GM18858 (cell line): ENCODE measurements around the gene ANTXRL.
"Not testable (repeated sequence)": the region's sequence is repeated elsewhere in the genome, so short reads cannot be mapped to it uniquely, and the experiment has no call there.

Source experiments
- ATAC-seq: cut with Tn5 transposase; IDR thresholded peaks from one replicate; pipeline ENCODE4 v1.9.1; 2021; ENCODE audit not compliant: unreplicated experiment

Gene ANTXRL

DNA sequence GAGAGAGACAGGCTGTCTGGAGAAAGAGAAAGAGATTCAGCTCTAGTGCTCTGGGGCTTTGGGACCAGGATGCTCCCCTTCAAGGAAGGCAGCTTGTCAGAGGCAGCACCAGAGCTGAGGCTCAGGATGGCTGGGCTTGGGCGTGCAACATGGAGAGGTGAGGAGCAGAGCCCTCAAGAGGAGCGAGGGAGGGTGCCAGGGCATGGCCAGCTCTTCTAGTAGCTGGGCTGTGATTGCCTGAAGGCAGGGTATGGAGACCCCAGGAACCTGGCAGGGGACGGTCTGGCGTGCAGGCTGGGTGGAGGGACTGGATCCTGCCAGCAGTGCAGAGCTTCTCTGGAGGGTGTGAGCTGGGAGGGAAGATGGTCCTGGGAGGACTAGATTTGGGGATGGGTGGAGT lies 40.2 kb downstream of the ANTXRL start:
- no peak for ATAC-seq

DNA sequence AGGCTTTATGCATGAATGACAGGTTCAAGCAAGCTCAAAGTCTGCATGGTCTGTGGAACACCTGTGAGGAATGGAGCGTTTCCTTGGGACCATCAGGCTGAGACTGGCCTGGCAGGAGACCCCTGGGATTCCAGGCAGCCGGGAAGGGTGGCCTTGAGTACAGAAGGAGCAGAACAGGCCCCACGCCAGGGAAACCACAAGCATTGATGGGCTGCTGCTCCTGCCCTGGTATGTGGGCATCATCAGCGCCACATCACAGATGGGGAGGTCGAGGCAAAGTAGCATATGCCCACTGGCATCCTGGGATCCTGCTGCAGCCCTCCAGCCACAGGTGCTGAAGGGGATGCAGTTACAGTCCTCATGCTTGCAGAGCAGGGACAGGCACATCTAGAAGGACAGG lies 40.9 kb downstream of the ANTXRL start:
- ATAC-seq: no peak

- no peak for ATAC-seq
Measured at GRCh38 chr10:46328853-46329689, 42.3 kb downstream of the ANTXRL start.

GRCh38 chr10:46329690-46330016 lies 42.9 kb downstream of the ANTXRL start:
- no peak for ATAC-seq

GRCh38 chr10:46330894-46331293 lies 44.1 kb downstream of the ANTXRL start:
- ATAC-seq: no peak

GRCh38 chr10:46365484-46365883 lies 78.7 kb downstream of the ANTXRL start:
- ATAC-seq: not testable (repeated sequence)

GRCh38 chr10:46367209-46367608 lies 80.4 kb downstream of the ANTXRL start:
- ATAC-seq: not testable (repeated sequence)

- not testable (repeated sequence) for ATAC-seq
Measured at GRCh38 chr10:46367666-46368240, 81.0 kb downstream of the ANTXRL start.

DNA sequence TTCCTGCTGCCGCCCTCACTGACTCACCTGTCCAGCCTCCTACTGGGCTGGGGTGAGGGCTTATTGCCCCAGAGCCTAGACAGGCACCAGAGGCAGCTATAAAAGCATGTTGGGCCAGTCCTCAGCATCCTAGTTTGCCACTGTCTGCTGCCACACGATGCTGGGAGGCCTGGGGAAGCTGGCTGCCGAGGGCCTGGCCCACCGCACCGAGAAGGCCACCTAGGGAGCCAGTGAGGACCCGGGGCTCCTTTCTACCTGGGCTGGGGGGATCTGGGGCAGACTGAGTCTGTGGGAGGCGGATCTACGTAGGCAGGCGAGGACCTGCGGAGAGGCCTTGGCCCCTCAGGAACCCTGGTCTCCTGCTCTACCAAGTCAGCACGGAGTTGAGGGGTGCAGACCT lies 82.2 kb downstream of the ANTXRL start:
- not testable (repeated sequence) for ATAC-seq

- ATAC-seq: not testable (repeated sequence)
Measured at GRCh38 chr10:46374410-46374809, 87.6 kb downstream of the ANTXRL start.

DNA sequence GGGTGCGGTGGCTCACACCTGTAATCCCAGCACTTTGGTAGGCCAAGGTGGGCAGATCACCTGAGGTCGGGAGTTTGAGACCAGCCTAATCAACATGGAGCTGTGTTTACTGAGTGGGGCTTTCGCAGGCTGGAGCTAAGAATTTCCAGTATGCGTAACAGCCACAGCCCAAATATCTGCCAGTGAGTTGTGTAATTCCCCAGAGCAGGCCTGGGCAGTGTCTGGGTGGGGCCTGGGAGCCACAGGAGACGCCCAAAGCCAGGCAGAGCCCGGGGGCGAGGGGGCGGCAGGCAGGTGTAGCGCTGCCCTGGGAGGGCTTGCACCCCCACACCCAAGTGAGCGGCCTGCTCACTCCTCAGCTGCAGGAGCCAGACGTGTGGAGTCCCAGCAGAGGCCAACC lies 88.6 kb downstream of the ANTXRL start, which contains the start of gene ANXA8L1:
Gene ANXA8L1 (plus strand): TSS at position 371 of the 400 bp plus-strand sequence. CDS start 76 bp downstream, outside the sequence.
- ATAC-seq: not testable (repeated sequence)

DNA sequence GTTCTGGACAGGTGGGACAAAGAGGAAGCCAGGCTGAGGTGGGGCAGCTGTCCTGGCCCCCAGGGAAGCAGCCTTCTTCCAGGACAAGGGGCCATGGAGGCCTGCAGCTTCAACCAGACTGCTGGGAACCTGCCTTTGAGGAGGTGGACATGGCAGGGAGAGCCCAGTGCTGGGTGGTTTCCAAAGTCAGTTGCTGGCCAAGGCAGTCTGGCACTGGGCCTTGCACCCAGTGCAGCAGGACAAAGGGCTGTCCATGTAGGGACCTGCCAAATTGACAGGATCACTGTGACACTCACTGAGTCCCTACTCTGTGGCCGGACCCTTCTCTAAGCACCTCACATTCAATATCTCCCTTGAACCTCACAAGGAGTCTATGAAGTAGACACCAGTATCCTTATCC lies 90.2 kb downstream of the ANTXRL start:
- ATAC-seq: not testable (repeated sequence)

GRCh38 chr10:46377651-46378050 lies 90.9 kb downstream of the ANTXRL start:
- not testable (repeated sequence) for ATAC-seq

DNA sequence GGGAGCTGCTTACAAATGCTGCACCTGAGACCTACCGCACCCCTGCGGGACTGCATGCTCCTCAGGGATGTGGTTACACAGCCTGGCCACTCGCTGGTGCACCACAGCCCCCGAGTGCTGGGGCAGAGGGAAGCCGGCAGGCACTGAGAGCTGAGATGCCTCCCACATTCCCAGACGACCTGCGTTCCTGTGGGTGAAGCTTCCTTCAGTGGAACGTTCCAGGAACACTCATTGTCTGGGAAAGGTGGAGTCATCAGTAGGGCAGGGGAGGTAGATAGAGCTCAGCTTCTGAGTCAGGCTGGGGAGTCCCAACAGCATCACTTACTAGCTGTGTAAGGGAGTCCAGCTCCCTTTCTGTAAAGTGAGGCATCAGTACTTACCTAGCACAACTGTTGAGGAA lies 91.3 kb downstream of the ANTXRL start:
- not testable (repeated sequence) for ATAC-seq

- ATAC-seq: not testable (repeated sequence)
Measured at GRCh38 chr10:46379233-46379848, 92.5 kb downstream of the ANTXRL start.
